Ovary (tissue), 9 donors: ENCODE data around the gene FAM20C. TPM values are rescaled to one million over a fixed set of nuclear protein-coding genes. Genes with fewer than 3 reads are reported as not detected.
A peak's percentile ranks its signal among the peaks of the same experiment; 100 is the strongest.

Experiments used
- DNase-seq, 5 donors: peaks; one replicate each; pipeline ENCODE4 v3.0.0-alpha.2; 2019 to 2020
- H3K27ac ChIP-seq, 2 donors: fragments of 200-600 bp; one replicate each; pipeline versions ENCODE4 v1.5.1 to v1.8.0; 2019 to 2022
- H3K27me3 ChIP-seq: fragments of 200-600 bp; one replicate; pipeline ENCODE4 v1.8.0; 2022
- H3K36me3 ChIP-seq: fragments of 200-600 bp; sonication (generic); one replicate; pipeline ENCODE4 v1.5.1; 2019
- H3K4me1 ChIP-seq: one replicate; pipeline ENCODE4 v1.8.1; 2013; ENCODE audit warnings: mild to moderate bottlenecking, moderate library complexity; ENCODE audit not compliant: insufficient read depth
- H3K4me3 ChIP-seq: fragments of 200-600 bp; sonication (generic); one replicate; pipeline ENCODE4 v1.5.1; 2017
- H3K9me3 ChIP-seq, 2 donors: fragments of 200-600 bp in 1 of 2; sonication (generic) in 1 of 2; one replicate each; pipeline versions ENCODE4 v1.5.1 to v1.8.1; 2013 to 2019; ENCODE audit warnings: mild to moderate bottlenecking in 1 of 2, moderate library complexity in 1 of 2
- EP300 ChIP-seq: sonication (generic); formaldehyde crosslinking; IDR thresholded peaks from one replicate; pipeline ENCODE4 v1.6.1; 2017; ENCODE audit warnings: antibody characterized with exemption
- POLR2A ChIP-seq: fragments of 450-650 bp; IDR thresholded peaks from one replicate; pipeline ENCODE4 v1.6.1; 2017; ENCODE audit warnings: antibody characterized with exemption, mild to moderate bottlenecking, moderate library complexity
- WGBS, 3 donors: extraction: QIAGEN DNeasy Blood & Tissue Kit in 1 of 3; methylation state at CpG; one replicate each; pipeline versions ENCODE4 v1.1.5 to v1.1.7; 2013 to 2017; 5-methylcytosine and 5-hydroxymethylcytosine counted together
- intact Hi-C, 4 donors: fragments of 100-400 bp; cut with DNase I; formaldehyde crosslinking; loops; one replicate each; pipeline versions ENCODE4 v1.11.0 to v1.15.1; 2022 to 2023
- polyA plus RNA-seq, 2 donors: library from polyadenylated mRNA; stranded (reverse); fragments of 200-250 nt in 1 of 2; fragments of 350-450 nt in 1 of 2; fragmentation: Illumina TruSeq in 1 of 2; extraction: RNeasy Lipid Tissue Mini Kit (QIAGEN cat#74804) in 1 of 2; gene quantifications; one replicate each; pipeline ENCODE4 v1.2.3, GENCODE V29; 2013 to 2014
- total RNA-seq, 7 donors: library from RNA; depleted of rRNA in 2 of 7; stranded (reverse); fragments of >200 nt in 2 of 7; fragmentation: NEBNext Ultra II Directional in 3 of 7; extraction: Animal tissue kit (Norgen Biotek cat#: 25700) in 3 of 7; gene quantifications; one replicate each; pipeline versions ENCODE4 v1.1.0 to v1.2.4, GENCODE V29; 2016 to 2023
- TF ChIP-seq, protein P1 (sequence below), 3 donors: fragments of 450-650 bp in 2 of 3; fragments of 200-600 bp in 1 of 3; IDR thresholded peaks; one replicate each; pipeline versions ENCODE4 v1.5.1 to v1.8.0; 2016 to 2022; ENCODE audit warnings: antibody characterized with exemption in 3 of 3, mild to moderate bottlenecking in 1 of 3
- donor health status: DM: no; HTN: no; CAD: no; lungs with moderate emphysema.
- donor health status: DM: no; HTN: no; CAD: no.
- donor health status: Bipolar disorder and iron deficiency.
- donor health status: DM: yes; HTN: yes; CAD: no.
- donor health status: DM: no; HTN: no; CAD: no.
- donor health status: DM: yes; HTN: yes; CAD: no.

Gene FAM20C
- total and polyA plus RNA-seq, 9 donors: 6.2 to 80.4 (median 33.5) TPM

GRCh38 chr7:300546-301290 lies 108.3 kb downstream of the FAM20C start:
- DNase-seq: no peak
- intact Hi-C loops: no loop called here
- H3K9me3 ChIP-seq: no peaks in the 10 kb centered on the region
- H3K4me3 ChIP-seq: no peak overlapping the region
- H3K36me3 ChIP-seq: no peaks in the 10 kb centered on the region
- no peaks in the 10 kb centered on the region for H3K27me3 ChIP-seq
- H3K4me1 ChIP-seq: no peaks in the 10 kb centered on the region
- no peak overlapping the region for H3K27ac ChIP-seq
- WGBS, 3 donors: 91 to 93% (median 91%) methylated on average over 13 of the region's 13 CpGs
- TF ChIP-seq POLR2A (no peak), EP300 (no peak)
- TF ChIP-seq, protein P1, sequence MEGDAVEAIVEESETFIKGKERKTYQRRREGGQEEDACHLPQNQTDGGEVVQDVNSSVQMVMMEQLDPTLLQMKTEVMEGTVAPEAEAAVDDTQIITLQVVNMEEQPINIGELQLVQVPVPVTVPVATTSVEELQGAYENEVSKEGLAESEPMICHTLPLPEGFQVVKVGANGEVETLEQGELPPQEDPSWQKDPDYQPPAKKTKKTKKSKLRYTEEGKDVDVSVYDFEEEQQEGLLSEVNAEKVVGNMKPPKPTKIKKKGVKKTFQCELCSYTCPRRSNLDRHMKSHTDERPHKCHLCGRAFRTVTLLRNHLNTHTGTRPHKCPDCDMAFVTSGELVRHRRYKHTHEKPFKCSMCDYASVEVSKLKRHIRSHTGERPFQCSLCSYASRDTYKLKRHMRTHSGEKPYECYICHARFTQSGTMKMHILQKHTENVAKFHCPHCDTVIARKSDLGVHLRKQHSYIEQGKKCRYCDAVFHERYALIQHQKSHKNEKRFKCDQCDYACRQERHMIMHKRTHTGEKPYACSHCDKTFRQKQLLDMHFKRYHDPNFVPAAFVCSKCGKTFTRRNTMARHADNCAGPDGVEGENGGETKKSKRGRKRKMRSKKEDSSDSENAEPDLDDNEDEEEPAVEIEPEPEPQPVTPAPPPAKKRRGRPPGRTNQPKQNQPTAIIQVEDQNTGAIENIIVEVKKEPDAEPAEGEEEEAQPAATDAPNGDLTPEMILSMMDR (IDR thresholded peaks at IDR 0.05): no peak

DNA sequence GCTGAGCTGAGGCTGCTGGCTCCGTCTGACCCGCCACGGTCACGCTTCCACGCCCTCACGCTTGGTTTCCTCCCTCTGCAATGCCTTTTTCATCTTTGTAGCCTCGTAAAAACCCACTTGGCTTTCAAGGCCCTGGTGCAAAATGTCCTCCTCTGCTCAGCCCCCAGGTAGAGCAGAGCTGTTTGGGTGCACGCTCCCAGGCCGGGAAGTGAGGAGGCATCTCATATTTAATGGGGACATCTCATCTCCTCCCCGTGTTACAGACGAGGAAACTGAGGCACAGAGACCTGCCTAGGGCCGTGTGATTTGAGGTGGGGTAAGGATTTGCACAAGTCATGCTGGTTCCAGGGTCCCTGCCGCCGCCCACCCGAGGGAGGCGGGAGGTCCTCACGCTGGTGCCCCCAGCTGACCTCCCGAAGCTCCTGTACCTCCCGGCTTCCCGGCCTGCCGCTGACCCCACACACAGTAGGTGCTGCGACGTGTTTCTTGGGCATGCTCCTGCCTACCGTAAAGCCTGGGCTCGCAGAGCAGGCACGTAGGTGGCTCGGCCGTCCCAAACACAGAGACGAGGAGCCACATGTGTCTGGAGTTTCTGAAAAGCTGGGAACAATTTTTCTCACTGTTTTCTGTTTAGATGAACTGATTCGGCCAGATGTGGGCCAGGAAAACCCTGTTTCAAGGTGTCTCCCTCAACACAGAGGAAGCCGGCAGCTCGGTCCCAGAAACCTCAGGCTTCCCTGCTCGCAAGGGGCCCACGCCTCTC lies 109.1 kb downstream of the FAM20C start:
- DNase-seq: no peak
- no peak for TF ChIP-seq EP300
- TF ChIP-seq, protein P1 (IDR thresholded peaks at IDR 0.05): no peak
- H3K4me3 ChIP-seq: no peak overlapping the region
- H3K27ac ChIP-seq: no peak overlapping the region
- no peaks in the 10 kb centered on the region for H3K9me3 ChIP-seq
- H3K27me3 ChIP-seq: no peaks in the 10 kb centered on the region
- H3K4me1 ChIP-seq: no peaks in the 10 kb centered on the region
- intact Hi-C loops: no loop called here
- H3K36me3 ChIP-seq: no peaks in the 10 kb centered on the region
- 83 to 88% (median 86%) methylated on average over 34 of the region's 34 CpGs for WGBS, 3 donors

- Histone ChIP-seq H3K27ac (no peak overlapping the region), H3K9me3 (no peaks in the 10 kb centered on the region), H3K36me3 (no peaks in the 10 kb centered on the region), H3K4me1 (no peaks in the 10 kb centered on the region), H3K4me3 (no peak overlapping the region), H3K27me3 (no peaks in the 10 kb centered on the region)
- peak in 1 of 5 donors; percentile 13 for DNase-seq
- TF ChIP-seq, protein P1 (IDR thresholded peaks at IDR 0.05): no peak
- intact Hi-C loops: no loop called here
- 85 to 92% (median 90%) methylated on average over 18 of the region's 18 CpGs for WGBS, 3 donors
Measured at GRCh38 chr7:302054-302992, 110.0 kb downstream of the FAM20C start.

DNA sequence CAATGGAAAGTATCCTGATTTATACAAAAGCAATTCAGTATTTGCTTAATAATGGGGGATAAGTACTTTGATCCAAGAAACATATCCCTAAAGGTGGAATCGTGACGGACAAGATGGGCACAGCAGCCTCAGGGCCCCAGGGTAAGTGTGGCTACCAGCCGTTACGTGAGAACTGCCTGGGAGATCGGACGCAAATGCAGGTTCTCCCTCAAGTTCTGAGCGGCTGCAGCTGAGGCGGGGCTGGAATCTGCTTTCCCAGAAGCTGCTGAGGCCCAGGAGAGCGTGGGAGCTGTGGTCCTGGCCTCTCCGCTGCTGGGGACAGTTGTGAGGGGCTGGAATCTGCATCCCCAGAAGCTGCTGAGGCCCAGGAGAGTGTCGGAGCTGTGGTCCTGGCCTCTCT lies 111.1 kb downstream of the FAM20C start:
- no peaks in the 10 kb centered on the region for H3K36me3 ChIP-seq
- no peak overlapping the region for H3K27ac ChIP-seq
- peak in 1 of 5 donors; percentile 4 for DNase-seq
- H3K9me3 ChIP-seq: no peaks in the 10 kb centered on the region
- 81 to 86% (median 86%) methylated on average over 11 of the region's 11 CpGs for WGBS, 3 donors
- intact Hi-C loops: no loop called here
- no peaks in the 10 kb centered on the region for H3K27me3 ChIP-seq
- no peak for TF ChIP-seq EP300
- TF ChIP-seq, protein P1 (IDR thresholded peaks at IDR 0.05): no peak
- H3K4me1 ChIP-seq: no peaks in the 10 kb centered on the region
- H3K4me3 ChIP-seq: no peak overlapping the region
